Measurements from ENCODE around the gene CPSF7.
"Not testable (repeated sequence)": the region's sequence is repeated elsewhere in the genome, so short reads cannot be mapped to it uniquely, and the experiment has no call there.

Gene CPSF7, protein sequence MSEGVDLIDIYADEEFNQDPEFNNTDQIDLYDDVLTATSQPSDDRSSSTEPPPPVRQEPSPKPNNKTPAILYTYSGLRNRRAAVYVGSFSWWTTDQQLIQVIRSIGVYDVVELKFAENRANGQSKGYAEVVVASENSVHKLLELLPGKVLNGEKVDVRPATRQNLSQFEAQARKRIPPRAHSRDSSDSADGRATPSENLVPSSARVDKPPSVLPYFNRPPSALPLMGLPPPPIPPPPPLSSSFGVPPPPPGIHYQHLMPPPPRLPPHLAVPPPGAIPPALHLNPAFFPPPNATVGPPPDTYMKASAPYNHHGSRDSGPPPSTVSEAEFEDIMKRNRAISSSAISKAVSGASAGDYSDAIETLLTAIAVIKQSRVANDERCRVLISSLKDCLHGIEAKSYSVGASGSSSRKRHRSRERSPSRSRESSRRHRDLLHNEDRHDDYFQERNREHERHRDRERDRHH

DNA sequence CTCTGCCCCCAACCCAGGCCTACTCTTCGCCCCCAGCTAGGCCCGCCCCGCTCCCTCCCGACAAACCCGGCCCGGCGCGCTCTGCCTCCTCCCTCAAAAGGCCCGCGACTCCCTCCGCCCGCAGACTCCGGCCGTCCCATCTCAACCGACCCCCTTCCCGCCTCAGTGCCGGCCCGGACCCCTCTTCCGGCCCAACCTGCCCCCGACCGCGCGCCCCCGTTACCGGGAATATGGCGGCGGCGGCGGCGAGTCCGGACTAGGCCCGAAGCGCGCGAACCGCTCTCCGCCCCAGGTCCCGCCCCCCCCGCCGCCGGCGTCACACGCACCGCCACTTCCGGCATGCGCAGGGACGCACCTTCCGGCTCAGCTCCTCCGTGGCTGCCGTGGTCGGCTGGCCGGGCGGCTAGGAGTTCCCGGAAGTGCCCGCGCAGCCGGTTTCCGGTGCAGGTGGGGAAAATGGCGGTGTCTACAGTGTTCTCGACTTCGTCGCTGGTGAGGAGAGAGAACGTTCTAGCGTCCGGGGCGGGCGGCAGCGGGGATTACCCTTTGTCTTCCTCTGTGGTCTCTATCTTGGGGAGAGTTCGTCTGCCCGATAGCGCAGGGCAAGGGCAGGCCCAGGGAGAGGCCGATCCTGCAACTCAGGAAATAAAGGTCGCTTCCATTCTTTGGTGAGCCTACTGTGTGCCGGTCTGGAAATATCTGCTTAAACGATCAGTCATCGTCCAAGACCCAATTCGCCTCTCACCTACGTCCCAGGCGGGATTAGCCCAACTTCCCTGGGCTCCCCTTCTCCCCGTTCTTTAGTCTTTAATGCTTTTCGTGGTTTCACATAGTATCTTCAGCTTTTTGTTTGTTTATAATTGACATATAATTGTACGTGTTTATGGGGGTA is at the start of gene CPSF7, which contains the start of gene SDHAF2:
TSS of gene CPSF7 (minus strand) at position 285 of the 892 bp plus-strand sequence. CDS start 740 bp downstream, outside the sequence.
TSS of gene SDHAF2 (plus strand) at position 434 of the 892 bp plus-strand sequence. CDS start at position 457, 23 bp downstream.
- DNase-seq (ENCODE audit: low read depth in 2 of 2) = peak; percentile 93 to 97

DNA sequence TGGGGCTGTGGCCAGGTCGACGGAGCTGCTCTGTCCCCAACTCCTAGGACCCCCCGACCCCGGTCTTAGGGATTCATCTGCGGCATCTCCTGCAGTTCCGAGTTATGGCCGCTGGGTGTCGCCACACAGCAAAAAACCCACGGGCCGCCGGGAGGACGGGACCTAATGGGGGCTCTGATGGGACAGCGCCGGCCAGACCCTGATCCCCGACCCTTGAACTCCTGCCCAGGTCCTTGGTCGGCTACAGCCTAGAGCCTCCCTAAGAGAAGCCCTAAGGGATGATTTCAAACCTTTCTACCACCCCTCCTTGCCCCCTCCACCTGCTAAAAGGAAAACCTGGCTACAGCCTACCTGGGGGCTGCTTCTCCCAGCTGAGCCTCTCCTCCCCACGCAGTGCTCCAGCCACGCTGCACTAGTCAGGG is 48.0 kb upstream of the CPSF7 start:
- DNase-seq (ENCODE audit: low read depth in 2 of 2) = peak; percentile 10 to 19

DNA sequence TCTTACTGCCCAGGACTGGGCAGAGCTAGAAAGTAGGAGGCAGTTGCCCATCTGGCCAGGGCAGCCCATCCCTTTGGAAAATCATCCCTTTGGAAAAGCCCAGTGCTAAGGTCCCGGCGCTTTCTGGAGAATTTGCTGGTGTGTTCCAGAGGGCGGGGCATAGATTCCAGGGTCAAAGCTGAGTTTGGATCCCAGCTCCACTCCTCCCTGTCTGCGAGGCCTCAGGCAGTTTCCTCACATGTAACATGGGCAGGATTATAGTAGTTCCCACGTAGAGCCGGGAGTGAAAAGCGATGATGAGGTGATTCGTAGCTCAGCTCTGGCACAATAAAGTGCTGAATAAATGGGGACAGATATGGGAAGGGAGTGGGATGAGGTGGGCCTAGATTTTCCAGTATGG is 47.4 kb upstream of the CPSF7 start:
- no peak for DNase-seq (ENCODE audit: low read depth in 2 of 2)

DNA sequence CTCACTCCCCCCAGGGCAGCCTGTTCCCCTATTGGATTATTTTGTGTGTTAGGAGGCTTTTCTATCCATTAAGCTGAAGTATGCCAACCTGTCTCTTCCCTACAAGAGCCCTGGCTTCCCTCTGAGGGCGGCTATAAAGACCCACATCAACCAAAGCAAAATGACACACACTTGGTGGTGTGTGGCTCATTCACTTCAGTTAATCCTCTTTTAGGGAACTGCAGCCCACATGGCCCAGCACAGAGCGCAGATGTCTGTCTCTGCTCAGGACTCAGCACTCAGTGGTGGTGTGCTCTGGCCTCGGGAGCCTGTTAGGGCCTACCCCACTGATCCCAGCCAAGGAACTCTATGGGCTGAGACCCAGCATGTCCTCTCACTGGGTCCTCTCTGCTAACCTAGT is 46.6 kb upstream of the CPSF7 start:
- DNase-seq (ENCODE audit: low read depth in 2 of 2) = no peak

DNA sequence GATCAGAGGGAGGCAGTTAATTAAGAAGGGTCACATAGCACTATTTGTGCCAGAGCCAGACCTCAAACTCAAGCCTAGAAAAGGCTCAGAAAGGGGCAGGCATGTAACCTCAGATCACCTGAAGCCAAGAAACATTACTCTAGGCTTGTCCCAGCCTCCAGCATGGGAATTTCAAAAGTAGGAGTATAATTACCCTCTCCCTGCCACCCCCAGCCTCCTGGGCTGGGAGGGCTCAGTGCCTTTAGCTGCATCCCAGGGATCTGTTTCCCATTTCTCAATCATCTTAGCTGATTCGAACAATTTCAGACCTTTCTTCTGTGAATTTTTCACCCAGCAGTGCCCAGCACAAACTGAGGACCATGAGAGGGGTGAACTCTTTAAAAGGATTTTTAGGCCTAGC is 45.7 kb upstream of the CPSF7 start:
- no peak for DNase-seq (ENCODE audit: low read depth in 2 of 2)

DNA sequence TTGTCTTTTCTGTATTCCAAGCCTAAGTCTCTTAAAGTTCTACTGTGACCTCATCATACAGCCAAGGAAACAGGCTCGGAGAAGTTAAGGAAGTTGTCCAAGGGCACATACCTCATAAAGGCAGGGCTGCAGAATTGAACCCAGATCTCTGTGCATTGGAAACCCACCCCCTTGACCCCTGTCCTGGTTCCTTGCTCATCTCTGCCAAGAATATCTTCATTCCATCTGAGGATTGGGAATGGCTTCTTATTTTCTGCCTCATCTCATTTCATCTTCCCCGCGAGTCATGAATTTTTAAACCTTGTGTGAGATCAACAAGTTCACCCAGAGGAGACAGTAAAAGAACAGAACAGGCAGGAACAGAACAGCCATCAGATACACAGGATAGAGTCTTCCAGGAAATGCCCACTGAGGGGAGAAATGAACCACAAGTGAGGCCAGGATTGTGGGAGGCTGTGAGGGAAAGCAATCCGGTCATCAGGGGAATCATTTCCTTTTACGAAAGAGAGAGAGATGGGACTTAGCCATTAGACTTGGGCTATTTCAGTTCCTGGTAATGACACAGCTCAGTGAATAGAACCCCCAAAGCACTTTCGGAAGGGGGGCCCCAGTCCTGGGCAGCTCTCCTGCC is 44.4 kb upstream of the CPSF7 start:
- no peak for DNase-seq (ENCODE audit: low read depth in 2 of 2)

DNA sequence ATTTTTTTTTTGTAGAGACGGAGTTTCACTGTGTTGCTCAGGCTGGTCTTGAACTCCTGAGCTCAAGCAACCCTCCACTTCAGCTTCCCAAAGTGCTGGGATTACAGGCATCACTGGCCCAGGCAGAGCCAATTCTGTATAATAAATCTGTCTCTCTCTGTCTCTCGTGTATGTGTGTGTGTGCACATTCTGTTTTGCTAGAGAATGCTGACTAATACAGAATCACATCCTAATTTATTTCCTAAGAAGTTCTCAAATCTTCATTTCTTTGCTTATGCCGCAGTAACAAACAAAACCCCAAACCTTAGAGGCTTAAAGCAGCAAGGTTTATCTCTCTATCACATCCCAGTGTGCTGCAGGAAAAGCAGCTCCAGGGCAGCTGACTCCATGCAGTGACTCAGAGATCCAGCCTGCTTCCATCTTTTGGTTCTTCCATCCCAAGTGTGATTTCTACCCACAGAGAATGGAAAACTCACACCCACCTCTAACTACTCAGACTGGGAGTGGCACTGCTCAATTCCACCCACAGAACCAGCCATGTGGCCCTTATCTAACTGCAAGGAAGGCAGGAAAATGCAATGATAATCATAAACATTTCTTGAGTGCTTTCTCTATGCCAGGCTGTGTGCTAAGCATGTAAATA is 43.7 kb upstream of the CPSF7 start:
- DNase-seq (ENCODE audit: low read depth in 2 of 2) = no peak

DNA sequence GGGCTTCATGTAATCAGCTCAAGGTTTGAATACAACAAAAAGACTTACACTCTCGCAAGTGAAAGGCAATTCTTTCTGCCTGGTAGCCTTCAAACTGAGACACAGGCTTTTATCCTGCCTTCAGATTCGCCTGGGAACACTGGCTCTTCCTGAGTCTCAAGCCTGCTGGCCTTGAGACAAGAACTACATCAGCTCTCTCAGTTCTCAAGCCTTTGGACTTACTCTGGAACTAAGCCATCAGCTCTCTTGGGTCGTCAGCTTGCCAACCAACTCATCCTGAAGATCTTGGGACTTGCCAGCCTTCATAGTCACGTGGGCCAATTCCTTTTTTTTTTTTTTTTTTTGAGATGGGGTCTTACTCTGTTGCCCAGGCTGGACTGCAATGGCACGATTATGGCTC is 43.1 kb upstream of the CPSF7 start:
- DNase-seq (ENCODE audit: low read depth in 2 of 2) = no peak

DNA sequence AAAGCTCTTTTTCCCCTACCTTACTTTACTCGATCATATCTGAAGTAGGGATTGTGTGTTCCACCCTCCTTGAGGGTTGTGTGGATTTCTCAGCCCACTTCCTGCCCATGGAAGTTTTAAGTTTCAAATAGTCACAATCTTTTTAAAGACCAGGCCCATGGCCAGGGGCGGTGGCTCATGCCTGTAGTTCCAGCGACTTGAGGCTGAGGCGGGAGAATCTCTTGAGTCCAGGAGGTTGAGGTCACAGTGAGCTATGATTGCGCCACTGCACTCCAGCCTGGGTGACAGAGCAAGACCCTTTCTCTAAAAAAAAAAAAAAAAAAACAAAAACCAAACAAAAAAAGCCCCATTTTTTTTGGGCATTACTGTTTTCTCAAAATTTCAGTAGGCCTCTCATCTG is 42.5 kb upstream of the CPSF7 start:
- DNase-seq (ENCODE audit: low read depth in 2 of 2) = no peak

DNA sequence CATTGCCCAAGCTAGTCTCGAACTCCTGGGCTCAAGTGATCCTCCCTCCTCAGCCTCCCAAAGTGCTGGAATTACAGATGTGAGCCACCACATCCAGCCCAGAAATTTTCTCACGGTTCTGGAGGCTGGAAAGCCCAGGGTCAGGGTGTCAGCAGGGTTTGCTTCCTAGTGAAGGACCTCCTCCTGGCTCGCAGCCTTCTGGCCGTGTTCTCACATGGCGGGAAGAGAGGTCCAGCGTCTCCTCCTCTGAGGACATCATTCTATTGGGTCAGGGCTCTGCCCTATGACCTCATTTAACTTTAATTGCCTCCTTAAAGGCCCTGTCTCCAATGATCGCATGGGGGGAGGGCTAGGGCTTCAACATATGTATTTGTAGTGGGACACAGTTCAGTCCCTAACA is 38.2 kb upstream of the CPSF7 start:
- DNase-seq (ENCODE audit: low read depth in 2 of 2) = no peak

DNA sequence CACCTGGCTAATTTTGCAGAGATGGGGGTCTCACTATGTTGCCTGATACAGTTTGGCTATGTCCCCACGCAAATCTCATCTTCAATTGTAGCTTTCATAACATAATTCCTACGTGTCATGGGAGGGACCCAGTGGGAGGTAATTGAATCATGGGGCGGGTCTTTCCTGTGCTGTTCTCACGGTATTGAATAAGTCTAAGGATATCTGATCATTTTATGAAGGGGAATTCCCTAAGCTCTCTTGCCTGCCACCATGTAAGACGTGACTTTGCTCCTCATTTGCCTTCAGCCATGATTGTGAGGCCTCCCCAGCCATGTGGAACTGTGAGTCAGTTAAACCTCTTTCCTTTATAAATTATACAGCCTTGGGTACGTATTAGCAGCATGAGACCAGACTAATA is 37.8 kb upstream of the CPSF7 start:
- DNase-seq (ENCODE audit: low read depth in 2 of 2) = not testable (repeated sequence)

DNA sequence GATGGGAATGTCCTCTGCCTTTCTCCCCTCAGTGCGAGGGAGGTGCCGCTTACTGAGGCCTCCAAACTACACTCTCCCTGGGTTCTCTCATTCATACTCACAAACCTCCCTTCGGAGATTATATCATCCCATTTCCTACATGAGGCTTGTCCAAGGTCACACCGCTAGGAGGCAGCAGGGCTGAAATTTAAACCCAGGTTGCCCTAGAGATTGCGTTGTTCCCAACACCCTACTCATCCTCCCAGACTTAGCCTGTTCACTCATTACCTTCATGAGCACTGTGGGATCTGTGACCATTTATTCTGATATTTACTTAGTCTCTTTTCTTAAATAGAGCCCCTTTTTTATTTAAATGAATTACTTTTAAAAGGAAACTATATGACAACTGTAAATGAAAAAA is 31.2 kb upstream of the CPSF7 start:
- DNase-seq (ENCODE audit: low read depth in 2 of 2) = no peak

DNA sequence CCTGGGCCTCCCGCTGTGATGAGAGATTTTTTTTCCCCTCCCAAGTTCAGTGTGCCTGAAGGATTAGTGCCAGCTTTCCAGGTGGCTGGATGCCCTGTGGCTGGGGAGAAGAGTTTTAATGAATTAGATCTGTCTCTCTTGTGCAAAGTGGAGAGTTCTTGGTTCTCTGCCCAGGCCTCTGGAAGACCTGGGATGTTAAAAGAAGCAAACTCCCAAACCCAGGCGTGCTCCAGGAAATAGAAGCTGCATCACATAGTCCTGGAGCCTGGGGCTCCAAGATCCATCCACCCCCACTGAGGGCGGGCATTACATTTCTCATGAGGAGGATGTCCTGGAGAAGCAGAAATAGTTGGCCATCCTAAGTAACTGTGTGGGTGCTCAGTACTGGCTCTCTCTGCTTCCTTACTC is 30.7 kb upstream of the CPSF7 start:
- DNase-seq (ENCODE audit: low read depth in 2 of 2) = no peak

DNA sequence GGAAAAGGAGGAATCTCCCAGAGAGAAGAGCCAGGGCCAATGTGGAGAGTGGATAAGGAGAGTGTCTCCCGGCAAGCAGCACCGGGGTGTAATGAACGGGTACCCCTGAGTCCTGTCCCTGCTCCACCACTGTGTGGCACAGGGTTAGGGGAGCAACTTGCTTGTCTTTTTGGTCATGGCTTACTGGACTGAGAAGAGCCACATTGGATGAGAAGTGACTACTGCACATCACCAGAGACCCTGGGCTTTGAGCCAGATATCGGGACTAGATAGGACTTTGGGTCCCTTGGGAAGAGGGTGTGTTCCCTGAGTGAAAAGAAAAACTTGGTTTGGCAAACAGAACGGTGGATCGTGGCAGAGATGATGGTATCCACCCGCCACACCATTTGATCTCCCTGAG is 24.7 kb upstream of the CPSF7 start:
- DNase-seq (ENCODE audit: low read depth in 2 of 2) = no peak

DNA sequence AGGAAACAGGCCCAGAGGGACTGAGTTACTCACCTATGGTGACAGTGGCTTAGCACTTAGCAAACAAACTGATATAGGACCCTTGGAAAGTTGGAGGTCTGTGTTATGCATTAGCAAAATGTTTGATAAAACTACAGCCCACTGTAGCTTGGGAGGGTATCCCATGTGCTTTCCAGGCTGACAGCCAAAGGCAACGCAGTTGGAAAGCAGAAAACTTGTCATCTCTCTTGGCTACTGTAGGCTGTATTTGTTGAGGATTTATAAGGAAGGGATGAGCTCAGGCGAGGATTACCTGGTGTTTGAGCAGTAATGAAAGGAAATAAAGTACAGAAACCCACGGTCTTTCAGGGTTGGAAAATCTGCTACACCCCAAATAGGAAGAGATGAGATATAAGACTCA is 23.9 kb upstream of the CPSF7 start:
- DNase-seq (ENCODE audit: low read depth in 2 of 2) = no peak

DNA sequence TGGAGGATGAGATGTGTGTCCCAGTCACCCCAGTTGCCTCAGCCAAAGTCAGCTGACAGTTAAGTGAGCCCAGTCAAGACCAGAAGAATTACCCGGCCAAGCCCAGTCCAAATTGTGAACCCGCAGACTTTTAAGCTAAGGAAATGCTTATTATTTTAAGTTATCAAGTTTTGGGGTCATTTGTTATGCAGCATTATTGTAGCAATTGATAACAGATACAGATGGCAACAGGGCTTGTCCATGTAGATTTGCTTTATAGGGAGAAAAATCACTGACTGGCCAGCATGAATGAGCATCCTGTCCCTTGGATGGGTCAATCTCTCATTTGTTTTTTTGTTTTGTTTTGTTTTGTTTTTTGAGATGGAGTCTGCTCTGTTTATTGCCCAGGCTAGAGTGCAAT is 23.1 kb upstream of the CPSF7 start:
- DNase-seq (ENCODE audit: low read depth in 2 of 2) = no peak

DNA sequence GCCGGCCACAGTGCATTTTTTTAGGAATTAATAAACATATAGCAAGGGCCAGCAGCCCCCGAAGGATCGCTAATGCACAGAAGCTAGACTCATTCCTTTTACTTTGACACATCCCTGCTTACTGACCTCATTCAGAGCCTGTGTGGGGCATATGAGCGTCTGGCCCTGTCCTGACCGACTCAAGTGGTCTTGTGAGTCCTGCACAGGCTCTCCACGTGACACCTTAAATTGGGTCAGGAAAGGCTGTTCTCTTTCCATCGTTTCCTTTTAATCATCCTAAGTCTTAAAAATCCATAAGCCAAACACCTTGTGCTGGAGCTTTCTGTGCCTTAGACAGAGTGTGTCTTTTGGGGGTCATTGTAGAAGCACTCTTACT is 18.8 kb upstream of the CPSF7 start:
- no peak for DNase-seq (ENCODE audit: low read depth in 2 of 2)

DNA sequence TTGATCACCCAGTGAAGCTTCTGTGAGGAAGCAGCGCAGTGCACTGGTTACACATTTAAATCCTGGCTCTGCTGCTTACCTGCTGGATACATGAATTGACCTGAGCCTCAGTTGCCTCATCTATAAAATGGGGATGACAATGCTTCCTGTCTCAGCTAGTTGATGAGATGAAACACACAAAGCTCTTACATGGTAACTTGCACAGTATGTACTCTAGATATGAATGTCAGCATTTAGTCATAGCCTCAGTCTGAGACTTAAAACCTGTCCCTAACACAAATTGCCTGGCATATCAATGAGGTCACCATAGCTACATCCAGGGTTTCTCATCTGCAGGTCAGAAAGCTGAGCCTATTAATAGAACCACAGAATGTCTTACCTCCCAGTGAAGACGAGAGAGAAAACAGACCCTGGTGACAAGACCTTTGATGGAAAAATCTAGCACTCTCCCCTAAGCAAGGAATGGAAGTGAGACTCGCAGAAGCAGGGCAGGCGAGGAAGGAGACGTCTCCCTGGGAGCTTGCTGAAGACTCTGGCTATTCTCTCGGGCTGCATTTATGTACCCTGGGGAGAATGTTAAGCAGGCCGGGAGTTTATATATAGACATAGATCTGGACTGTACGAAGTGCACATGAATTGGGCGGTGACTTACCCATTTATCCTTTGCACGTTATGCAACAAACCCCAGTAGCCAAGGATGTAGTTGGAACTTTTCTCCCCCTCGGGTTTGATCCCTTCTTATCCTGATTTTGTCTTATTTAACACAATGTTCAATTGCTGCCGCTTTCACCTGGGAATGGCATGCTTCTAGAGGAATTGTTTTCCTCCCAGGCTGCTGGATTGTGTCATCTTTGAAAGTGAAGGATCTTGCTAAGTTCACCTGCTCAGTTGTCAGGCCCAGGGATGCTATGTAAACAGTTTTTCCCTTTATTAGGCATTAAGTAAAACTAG is 18.1 kb upstream of the CPSF7 start:
- no peak for DNase-seq (ENCODE audit: low read depth in 2 of 2)

DNA sequence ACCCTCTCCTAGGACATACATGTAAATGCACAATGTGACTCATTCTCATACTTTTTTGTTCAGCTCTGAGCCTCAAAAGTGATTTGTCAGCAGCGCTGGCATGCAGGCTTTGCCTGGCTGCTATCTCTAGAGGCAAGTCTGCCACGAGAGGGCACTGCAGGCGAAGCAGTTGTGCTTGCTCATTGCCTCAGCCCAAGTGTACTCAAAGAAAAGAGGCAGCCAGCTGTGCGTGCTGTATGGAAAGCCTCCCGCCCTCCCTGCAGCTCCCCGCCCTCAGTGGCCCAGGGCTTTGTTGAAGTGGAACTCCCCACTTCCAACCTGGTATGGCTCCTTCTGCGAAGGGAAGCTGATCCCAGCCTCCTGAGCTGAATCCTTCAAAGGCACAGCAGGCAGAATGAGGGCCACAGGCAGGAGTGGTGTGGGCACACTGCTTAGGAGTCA is 16.5 kb upstream of the CPSF7 start:
- DNase-seq (ENCODE audit: low read depth in 2 of 2) = peak; percentile 27 to 49

DNA sequence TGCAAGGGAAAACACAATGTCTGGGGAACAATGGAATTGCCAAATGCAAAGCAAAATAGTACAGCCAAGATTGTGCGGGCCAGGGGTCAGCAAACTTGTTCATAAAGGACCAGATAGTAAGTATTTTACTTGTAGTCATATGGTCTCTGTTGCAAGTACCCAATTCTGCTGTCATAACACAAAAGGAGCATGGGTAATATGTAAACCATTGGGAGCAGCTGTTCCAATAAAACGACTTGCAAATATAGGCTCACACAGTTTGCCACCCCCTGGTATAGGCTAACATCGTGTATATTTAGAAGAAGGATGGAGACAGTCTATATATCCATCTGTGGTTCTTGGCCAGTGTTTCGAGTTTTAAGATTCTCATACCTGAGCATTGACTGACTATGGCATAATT is 15.7 kb upstream of the CPSF7 start:
- no peak for DNase-seq (ENCODE audit: low read depth in 2 of 2)

DNA sequence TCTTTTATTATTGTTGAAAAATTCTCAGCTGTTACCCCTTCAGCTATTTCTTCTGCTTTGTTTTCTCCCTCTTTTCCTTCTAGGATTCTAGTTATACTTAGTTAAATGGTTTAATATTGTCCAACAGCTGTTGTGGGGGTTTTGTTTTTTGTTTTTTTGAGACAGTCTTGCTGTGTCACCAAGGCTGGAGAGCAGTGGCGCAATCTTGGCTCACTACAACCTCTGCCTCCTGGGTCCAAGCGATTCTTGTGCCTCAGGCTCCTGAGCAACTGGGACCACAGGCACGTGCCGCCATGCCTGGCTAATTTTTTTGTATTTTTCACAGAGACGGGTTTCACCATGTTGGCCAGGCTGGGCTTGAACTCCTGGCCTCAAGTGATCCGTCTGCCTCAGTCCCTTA is 12.8 kb upstream of the CPSF7 start:
- DNase-seq (ENCODE audit: low read depth in 2 of 2) = no peak

Measured in stimulated activated CD8-positive, alpha-beta memory T cell treated with anti-CD3 and anti-CD28 coated beads, Interleukin-15, amount 100 ng/mL, for 4 hours (primary cell).